Tibial nerve (tissue), 4 donors: ENCODE results near the gene TMEM135.

Source experiments
- EP300 ChIP-seq, 2 donors: sonication (generic); formaldehyde crosslinking; IDR thresholded peaks; one replicate each; pipeline ENCODE4 v1.6.1; 2017; ENCODE audit warnings: antibody characterized with exemption in 2 of 2, mild to moderate bottlenecking in 1 of 2
- POLR2A ChIP-seq, 2 donors: fragments of 450-650 bp; IDR thresholded peaks; one replicate each; pipeline ENCODE4 v1.6.1; 2017; ENCODE audit warnings: antibody characterized with exemption in 2 of 2, mild to moderate bottlenecking in 2 of 2, moderate library complexity in 2 of 2
- TF ChIP-seq, protein P1 (sequence below), 5 experiments: fragments of 200-600 bp in 3 of 5; fragments of 450-650 bp in 2 of 5; sonication (generic) in 3 of 5; IDR thresholded peaks; one replicate each; pipeline ENCODE4 v1.5.1; 2016 to 2019; ENCODE audit warnings: antibody characterized with exemption in 5 of 5, mild to moderate bottlenecking in 3 of 5, moderate library complexity in 2 of 5

- TF ChIP-seq, protein P1, sequence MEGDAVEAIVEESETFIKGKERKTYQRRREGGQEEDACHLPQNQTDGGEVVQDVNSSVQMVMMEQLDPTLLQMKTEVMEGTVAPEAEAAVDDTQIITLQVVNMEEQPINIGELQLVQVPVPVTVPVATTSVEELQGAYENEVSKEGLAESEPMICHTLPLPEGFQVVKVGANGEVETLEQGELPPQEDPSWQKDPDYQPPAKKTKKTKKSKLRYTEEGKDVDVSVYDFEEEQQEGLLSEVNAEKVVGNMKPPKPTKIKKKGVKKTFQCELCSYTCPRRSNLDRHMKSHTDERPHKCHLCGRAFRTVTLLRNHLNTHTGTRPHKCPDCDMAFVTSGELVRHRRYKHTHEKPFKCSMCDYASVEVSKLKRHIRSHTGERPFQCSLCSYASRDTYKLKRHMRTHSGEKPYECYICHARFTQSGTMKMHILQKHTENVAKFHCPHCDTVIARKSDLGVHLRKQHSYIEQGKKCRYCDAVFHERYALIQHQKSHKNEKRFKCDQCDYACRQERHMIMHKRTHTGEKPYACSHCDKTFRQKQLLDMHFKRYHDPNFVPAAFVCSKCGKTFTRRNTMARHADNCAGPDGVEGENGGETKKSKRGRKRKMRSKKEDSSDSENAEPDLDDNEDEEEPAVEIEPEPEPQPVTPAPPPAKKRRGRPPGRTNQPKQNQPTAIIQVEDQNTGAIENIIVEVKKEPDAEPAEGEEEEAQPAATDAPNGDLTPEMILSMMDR (IDR thresholded peaks at IDR 0.05) = no peak
- TF ChIP-seq EP300 (IDR thresholded peaks at IDR 0.05) (no peak), POLR2A (IDR thresholded peaks at IDR 0.05) (no peak)
Observed at GRCh38 chr11:87355596-87355995, 317.9 kb downstream of the TMEM135 start.
